HEK293 (cell line): ENCODE data around the gene TFAM.

Experiments used
- EGR2 ChIP-seq: fragments of 450-650 bp; formaldehyde crosslinking; IDR thresholded peaks from 2 replicates; pipeline ENCODE4 v1.5.1; 2016; ENCODE audit warnings: low read depth, missing biosample characterization, missing genetic modification characterization
- HOXA7 ChIP-seq: sonication (generic); formaldehyde crosslinking; IDR thresholded peaks from 2 replicates; pipeline ENCODE4 v1.8.1; 2022; ENCODE audit warnings: missing genetic modification reagents, borderline replicate concordance
- PATZ1 ChIP-seq: fragments of 450-650 bp; formaldehyde crosslinking; IDR thresholded peaks from 2 replicates; pipeline ENCODE4 v1.5.1; 2016; ENCODE audit warnings: missing biosample characterization, missing genetic modification characterization
- SETDB1 ChIP-seq: IDR thresholded peaks from one replicate; pipeline ENCODE4 v1.6.1; 2017; ENCODE audit warnings: mild to moderate bottlenecking, low read length, moderate library complexity, mixed read lengths; ENCODE audit not compliant: insufficient read length
- SP7 ChIP-seq: fragments of 450-650 bp; formaldehyde crosslinking; IDR thresholded peaks from 2 replicates; pipeline ENCODE4 v1.5.1; 2016; ENCODE audit warnings: missing biosample characterization, missing genetic modification characterization
- TCF7L2 ChIP-seq: IDR thresholded peaks from 2 replicates; pipeline ENCODE4 v1.6.1; 2011; ENCODE audit warnings: low read depth, mild to moderate bottlenecking, inconsistent platforms, low read length, moderate library complexity, borderline replicate concordance
- ZBTB10 ChIP-seq: fragments of 450-650 bp; formaldehyde crosslinking; IDR thresholded peaks from 2 replicates; pipeline ENCODE4 v1.5.1; 2016; ENCODE audit warnings: missing biosample characterization, missing genetic modification characterization
- ZBTB49 ChIP-seq: fragments of 450-650 bp; formaldehyde crosslinking; IDR thresholded peaks from 2 replicates; pipeline ENCODE4 v1.5.1; 2016; ENCODE audit warnings: missing biosample characterization, missing genetic modification characterization, low read depth
- ZBTB8A ChIP-seq: fragments of 450-650 bp; formaldehyde crosslinking; IDR thresholded peaks from 2 replicates; pipeline ENCODE4 v1.5.1; 2016; ENCODE audit warnings: missing biosample characterization, missing genetic modification characterization
- ZNF221 ChIP-seq: fragments of 450-650 bp; formaldehyde crosslinking; IDR thresholded peaks from 2 replicates; pipeline ENCODE4 v1.5.1; 2017; ENCODE audit warnings: missing biosample characterization, missing genetic modification characterization, borderline replicate concordance
- ZNF23 ChIP-seq: fragments of 450-650 bp; formaldehyde crosslinking; IDR thresholded peaks from 2 replicates; pipeline ENCODE4 v1.5.1; 2016; ENCODE audit warnings: missing biosample characterization, missing genetic modification characterization, borderline replicate concordance
- ZNF24 ChIP-seq: fragments of 450-650 bp; formaldehyde crosslinking; IDR thresholded peaks from 2 replicates; pipeline ENCODE4 v1.5.1; 2016; ENCODE audit warnings: missing biosample characterization, missing genetic modification characterization
- ZNF324 ChIP-seq: fragments of 450-650 bp; formaldehyde crosslinking; IDR thresholded peaks from 2 replicates; pipeline ENCODE4 v1.5.1; 2016; ENCODE audit warnings: missing biosample characterization, missing genetic modification characterization
- ZNF398 ChIP-seq: fragments of 450-650 bp; formaldehyde crosslinking; IDR thresholded peaks from 2 replicates; pipeline ENCODE4 v1.5.1; 2017; ENCODE audit warnings: missing biosample characterization, missing genetic modification characterization
- ZNF549 ChIP-seq: fragments of 450-650 bp; IDR thresholded peaks from 2 replicates; pipeline ENCODE4 v1.5.1; 2018; ENCODE audit warnings: missing biosample characterization, missing genetic modification characterization, mild to moderate bottlenecking, inconsistent platforms, moderate library complexity
- ZNF626 ChIP-seq: fragments of 450-650 bp; sonication (Bioruptor Pico); formaldehyde crosslinking; IDR thresholded peaks from 2 replicates; pipeline ENCODE4 v1.5.1; 2018; ENCODE audit warnings: missing biosample characterization, missing genetic modification characterization, inconsistent platforms
- ZNF660 ChIP-seq: fragments of 450-650 bp; IDR thresholded peaks from 2 replicates; pipeline ENCODE4 v1.5.1; 2018; ENCODE audit warnings: missing biosample characterization, mild to moderate bottlenecking, missing genetic modification characterization
- ZNF701 ChIP-seq: fragments of 450-650 bp; formaldehyde crosslinking; IDR thresholded peaks from 2 replicates; pipeline ENCODE4 v1.5.1; 2016; ENCODE audit warnings: missing biosample characterization, missing genetic modification characterization
- ZNF704 ChIP-seq: fragments of 450-650 bp; formaldehyde crosslinking; IDR thresholded peaks from 2 replicates; pipeline ENCODE4 v1.5.1; 2016; ENCODE audit warnings: missing biosample characterization, missing genetic modification characterization
- ZNF768 ChIP-seq: fragments of 450-650 bp; formaldehyde crosslinking; IDR thresholded peaks from 2 replicates; pipeline ENCODE4 v1.5.1; 2018; ENCODE audit warnings: missing biosample characterization, mild to moderate bottlenecking, missing genetic modification characterization
- ZNF777 ChIP-seq: fragments of 450-650 bp; formaldehyde crosslinking; IDR thresholded peaks from 2 replicates; pipeline ENCODE4 v1.5.1; 2017; ENCODE audit warnings: missing biosample characterization, missing genetic modification characterization, borderline replicate concordance
- ZNF830 ChIP-seq: fragments of 450-650 bp; IDR thresholded peaks from 2 replicates; pipeline ENCODE4 v1.5.0; 2018; ENCODE audit warnings: missing biosample characterization, missing genetic modification characterization, low read depth, mild to moderate bottlenecking, moderate library complexity
- TF ChIP-seq, protein P1 (sequence below): fragments of 450-650 bp; formaldehyde crosslinking; IDR thresholded peaks from 2 replicates; pipeline ENCODE4 v1.5.1; 2017; ENCODE audit warnings: missing biosample characterization, missing genetic modification characterization
- TF ChIP-seq, protein P2 (sequence below): fragments of 450-650 bp; formaldehyde crosslinking; IDR thresholded peaks from 2 replicates; pipeline ENCODE4 v1.5.1; 2016; ENCODE audit warnings: missing biosample characterization, missing genetic modification characterization, low read depth

TFAM gene

DNA sequence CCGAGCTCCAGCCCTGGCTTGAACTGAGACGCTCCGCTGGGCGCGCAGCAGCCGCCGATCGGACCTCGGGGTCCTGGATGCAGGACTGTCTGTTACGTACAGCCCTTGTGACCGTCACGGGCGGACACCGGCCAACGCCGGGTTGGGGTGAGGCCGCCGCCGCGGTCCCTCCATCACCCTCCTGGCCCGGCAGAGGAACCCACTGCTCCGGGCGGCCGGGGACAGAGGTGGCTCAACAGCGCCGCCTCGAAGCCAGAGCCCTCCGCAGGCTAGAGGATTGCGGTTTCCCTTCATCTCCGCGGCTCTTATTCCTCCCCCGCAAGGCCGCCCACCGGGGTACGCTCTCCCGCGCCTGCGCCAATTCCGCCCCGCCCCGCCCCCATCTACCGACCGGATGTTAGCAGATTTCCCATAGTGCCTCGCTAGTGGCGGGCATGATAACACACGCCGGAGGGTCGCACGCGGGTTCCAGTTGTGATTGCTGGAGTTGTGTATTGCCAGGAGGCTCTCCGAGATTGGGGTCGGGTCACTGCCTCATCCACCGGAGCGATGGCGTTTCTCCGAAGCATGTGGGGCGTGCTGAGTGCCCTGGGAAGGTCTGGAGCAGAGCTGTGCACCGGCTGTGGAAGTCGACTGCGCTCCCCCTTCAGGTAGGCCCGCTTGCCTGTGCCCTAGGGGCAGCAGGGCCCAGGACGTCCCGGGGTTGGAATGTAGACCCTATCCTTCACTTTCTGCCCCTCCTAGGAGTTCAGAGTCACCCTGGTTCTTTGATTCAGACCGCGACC is at the start of gene TFAM (continued):
- peak; percentile 78 for TF ChIP-seq ZBTB10 (tag by site-specific recombination)
- TF ChIP-seq PATZ1 (tag by site-specific recombination) = peak; percentile 91
- no peak for TF ChIP-seq ZNF768 (tag by site-specific recombination)
- no peak for TF ChIP-seq ZBTB49 (tag by site-specific recombination)
- no peak for TF ChIP-seq ZNF704 (tag by site-specific recombination)
- no peak for TF ChIP-seq SETDB1
- no peak for TF ChIP-seq HOXA7 (CRISPR knock-in tag)
- TF ChIP-seq ZNF221 (tag by site-specific recombination) = no peak
- TF ChIP-seq ZNF701 (tag by site-specific recombination) = no peak
- TF ChIP-seq, protein P1, sequence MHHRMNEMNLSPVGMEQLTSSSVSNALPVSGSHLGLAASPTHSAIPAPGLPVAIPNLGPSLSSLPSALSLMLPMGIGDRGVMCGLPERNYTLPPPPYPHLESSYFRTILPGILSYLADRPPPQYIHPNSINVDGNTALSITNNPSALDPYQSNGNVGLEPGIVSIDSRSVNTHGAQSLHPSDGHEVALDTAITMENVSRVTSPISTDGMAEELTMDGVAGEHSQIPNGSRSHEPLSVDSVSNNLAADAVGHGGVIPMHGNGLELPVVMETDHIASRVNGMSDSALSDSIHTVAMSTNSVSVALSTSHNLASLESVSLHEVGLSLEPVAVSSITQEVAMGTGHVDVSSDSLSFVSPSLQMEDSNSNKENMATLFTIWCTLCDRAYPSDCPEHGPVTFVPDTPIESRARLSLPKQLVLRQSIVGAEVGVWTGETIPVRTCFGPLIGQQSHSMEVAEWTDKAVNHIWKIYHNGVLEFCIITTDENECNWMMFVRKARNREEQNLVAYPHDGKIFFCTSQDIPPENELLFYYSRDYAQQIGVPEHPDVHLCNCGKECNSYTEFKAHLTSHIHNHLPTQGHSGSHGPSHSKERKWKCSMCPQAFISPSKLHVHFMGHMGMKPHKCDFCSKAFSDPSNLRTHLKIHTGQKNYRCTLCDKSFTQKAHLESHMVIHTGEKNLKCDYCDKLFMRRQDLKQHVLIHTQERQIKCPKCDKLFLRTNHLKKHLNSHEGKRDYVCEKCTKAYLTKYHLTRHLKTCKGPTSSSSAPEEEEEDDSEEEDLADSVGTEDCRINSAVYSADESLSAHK (tag by site-specific recombination) = no peak
- peak; percentile 80 for TF ChIP-seq SP7 (tag by site-specific recombination)
- peak; percentile 83 for TF ChIP-seq ZNF660 (tag by site-specific recombination)
- no peak for TF ChIP-seq ZNF23
- no peak for TF ChIP-seq ZNF398
- TF ChIP-seq ZNF626 (tag by site-specific recombination) = no peak
- TF ChIP-seq ZNF777 (tag by site-specific recombination) = no peak
- peak; percentile 94 for TF ChIP-seq EGR2
- TF ChIP-seq, protein P2, sequence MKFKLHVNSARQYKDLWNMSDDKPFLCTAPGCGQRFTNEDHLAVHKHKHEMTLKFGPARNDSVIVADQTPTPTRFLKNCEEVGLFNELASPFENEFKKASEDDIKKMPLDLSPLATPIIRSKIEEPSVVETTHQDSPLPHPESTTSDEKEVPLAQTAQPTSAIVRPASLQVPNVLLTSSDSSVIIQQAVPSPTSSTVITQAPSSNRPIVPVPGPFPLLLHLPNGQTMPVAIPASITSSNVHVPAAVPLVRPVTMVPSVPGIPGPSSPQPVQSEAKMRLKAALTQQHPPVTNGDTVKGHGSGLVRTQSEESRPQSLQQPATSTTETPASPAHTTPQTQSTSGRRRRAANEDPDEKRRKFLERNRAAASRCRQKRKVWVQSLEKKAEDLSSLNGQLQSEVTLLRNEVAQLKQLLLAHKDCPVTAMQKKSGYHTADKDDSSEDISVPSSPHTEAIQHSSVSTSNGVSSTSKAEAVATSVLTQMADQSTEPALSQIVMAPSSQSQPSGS = no peak
- 0 out of 2 replicates have a peak, but pooled peaks have one; percentile 28 for TF ChIP-seq ZNF324 (tag by site-specific recombination)
- TF ChIP-seq ZNF24 (tag by site-specific recombination) = peak; percentile 49; the same call in 1 of the 2 replicates
- no peak for TF ChIP-seq ZNF549 (tag by site-specific recombination)
- peak; percentile 68 for TF ChIP-seq ZBTB8A (tag by site-specific recombination)
- TF ChIP-seq ZNF830 (tag by site-specific recombination) = no peak
- peak; percentile 74; the same call in 1 of the 2 replicates for TF ChIP-seq TCF7L2
